ENCODE results near the gene CPA2.

CPA2 gene

GRCh38 chr7:130276796-130277762 is 10.4 kb downstream of the CPA2 start:
- no peak for TF ChIP-seq CTCF (IDR thresholded peaks at IDR 0.05; ENCODE audit: borderline replicate concordance, insufficient read depth, low read depth, low read length)
- no peak overlapping the region for H3K4me3 ChIP-seq (ENCODE audit: low read depth, low read length)

- TF ChIP-seq CTCF (IDR thresholded peaks at IDR 0.05; ENCODE audit: borderline replicate concordance, insufficient read depth, low read depth, low read length), result no peak
- H3K4me3 ChIP-seq (ENCODE audit: low read depth, low read length), result no peak overlapping the region
Measured at GRCh38 chr7:130277763-130278643, 11.3 kb downstream of the CPA2 start.

DNA sequence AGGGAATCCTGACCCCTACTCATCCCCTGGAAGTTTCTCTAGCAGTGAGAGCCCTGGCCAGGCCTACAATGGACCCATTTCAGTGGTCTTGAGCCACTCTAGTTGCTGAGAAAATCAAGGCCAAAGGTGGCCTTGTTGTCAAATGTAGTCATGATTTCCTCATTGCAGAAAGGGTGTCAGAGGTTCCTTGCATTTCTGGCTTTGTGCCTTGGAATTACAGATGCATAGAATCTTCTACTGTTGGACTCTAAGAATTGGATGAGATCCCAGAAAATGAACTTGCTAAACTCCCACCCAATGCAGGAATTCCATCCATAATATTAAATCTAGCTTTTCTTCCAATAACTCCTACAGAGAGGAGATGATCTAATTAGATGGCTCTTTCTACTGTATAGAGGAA is 12.2 kb downstream of the CPA2 start:
- TF ChIP-seq CTCF (IDR thresholded peaks at IDR 0.05; ENCODE audit: borderline replicate concordance, insufficient read depth, low read depth, low read length), result no peak
- H3K4me3 ChIP-seq (ENCODE audit: low read depth, low read length), result no peak overlapping the region

DNA sequence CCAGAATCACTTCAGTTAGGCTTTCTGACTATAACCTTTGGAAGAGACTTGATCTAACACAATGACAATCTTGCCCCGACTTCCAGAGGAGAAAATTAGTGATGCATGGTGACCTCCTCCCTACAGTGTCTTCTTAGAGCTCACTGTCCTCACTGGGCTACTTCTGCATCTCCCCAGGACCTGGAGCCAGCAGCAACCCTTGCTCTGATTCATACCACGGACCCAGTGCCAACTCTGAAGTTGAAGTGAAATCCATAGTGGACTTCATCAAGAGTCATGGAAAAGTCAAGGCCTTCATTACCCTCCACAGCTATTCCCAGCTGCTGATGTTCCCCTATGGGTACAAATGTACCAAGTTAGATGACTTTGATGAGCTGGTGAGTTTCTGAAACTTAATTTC is 12.6 kb downstream of the CPA2 start:
- H3K4me3 ChIP-seq (ENCODE audit: low read depth, low read length), result no peak overlapping the region
- TF ChIP-seq CTCF (IDR thresholded peaks at IDR 0.05; ENCODE audit: borderline replicate concordance, insufficient read depth, low read depth, low read length), result no peak

DNA sequence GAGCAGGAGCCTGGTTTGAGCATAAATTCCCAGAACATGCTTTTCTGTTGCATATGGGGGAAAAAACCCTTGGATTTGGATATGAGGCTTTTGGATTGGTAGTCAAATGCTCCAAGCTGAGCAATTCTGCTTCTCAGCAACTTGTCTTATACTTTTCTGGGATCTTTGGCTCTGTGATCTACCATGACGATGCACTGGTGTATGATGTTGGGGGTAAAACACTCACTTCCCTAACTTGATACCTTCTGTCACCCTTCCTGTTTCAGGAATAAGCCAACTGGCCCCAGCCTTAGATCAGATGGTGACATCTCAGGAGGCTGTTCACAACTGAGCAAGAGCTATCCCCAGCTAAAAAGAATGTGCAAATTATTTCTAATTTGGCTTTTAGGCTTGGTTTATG is 13.2 kb downstream of the CPA2 start:
- no peak for TF ChIP-seq CTCF (IDR thresholded peaks at IDR 0.05; ENCODE audit: borderline replicate concordance, insufficient read depth, low read depth, low read length)
- H3K4me3 ChIP-seq (ENCODE audit: low read depth, low read length), result no peak overlapping the region

GRCh38 chr7:130281260-130281659 is 14.6 kb downstream of the CPA2 start:
- TF ChIP-seq CTCF (IDR thresholded peaks at IDR 0.05; ENCODE audit: borderline replicate concordance, insufficient read depth, low read depth, low read length), result no peak
- H3K4me3 ChIP-seq (ENCODE audit: low read depth, low read length), result no peak overlapping the region

Measured in GM12875 (cell line).